Neutrophil (primary cell): Measurements from ENCODE around the gene ARAF.
"Not testable (repeated sequence)": the region's sequence is repeated elsewhere in the genome, so short reads cannot be mapped to it uniquely, and the experiment has no call there.

Source experiments
- H3K27ac ChIP-seq: fragments of 200-600 bp; sonication (generic); 2 replicates; pipeline ENCODE4 v1.5.1; 2016; ENCODE audit warnings: mild to moderate bottlenecking, moderate library complexity
- H3K27me3 ChIP-seq: fragments of 200-600 bp; sonication (generic); 2 replicates; pipeline ENCODE4 v1.6.0; 2016; ENCODE audit warnings: mild to moderate bottlenecking
- H3K36me3 ChIP-seq: fragments of 200-600 bp; sonication (generic); 2 replicates; pipeline ENCODE4 v1.5.1; 2017
- H3K4me1 ChIP-seq, 2 experiments: fragments of 200-600 bp in 1 of 2; sonication (generic) in 1 of 2; 1 replicate in 1 of 2; 2 replicates in 1 of 2; pipeline versions ENCODE4 v1.5.1 to v1.6.1; 2013 to 2016; ENCODE audit warnings: low read depth in 1 of 2, low read length in 1 of 2, mild to moderate bottlenecking in 1 of 2, moderate library complexity in 1 of 2; ENCODE audit not compliant: control insufficient read depth in 1 of 2, insufficient read depth in 1 of 2
- H3K4me3 ChIP-seq, 2 experiments: fragments of 200-600 bp in 1 of 2; sonication (generic) in 1 of 2; 1 replicate in 1 of 2; 2 replicates in 1 of 2; pipeline ENCODE4 v1.5.1; 2013 to 2016; ENCODE audit warnings: low read depth in 1 of 2, low read length in 1 of 2, mild to moderate bottlenecking in 1 of 2, moderate library complexity in 1 of 2
- H3K9me3 ChIP-seq: fragments of 200-600 bp; sonication (generic); 2 replicates; pipeline ENCODE4 v1.5.1; 2016
- CTCF ChIP-seq: fragments of 200-600 bp; sonication (generic); IDR thresholded peaks from 2 replicates; pipeline ENCODE4 v1.5.1; 2016; ENCODE audit warnings: antibody characterized with exemption

Gene ARAF

GRCh38 chrX:47560934-47561658 lies at the start of gene ARAF:
Gene ARAF (plus strand): TSS chrX:47561205. CDS start chrX:47562968, 1,763 bp downstream.
- no peak for TF ChIP-seq CTCF
- no peaks in the 10 kb centered on the region for H3K27me3 ChIP-seq
- peaks cover 17 to 20% of the 10 kb centered on the region in 2 experiments for H3K4me1 ChIP-seq
- no peaks in the 10 kb centered on the region for H3K9me3 ChIP-seq
- peaks cover 29% of the 10 kb centered on the region for H3K36me3 ChIP-seq
- peak within 1 kb of the TSS; percentile 98 for H3K27ac ChIP-seq
- peak within 1 kb of the TSS; percentile 71 to 81 for H3K4me3 ChIP-seq

GRCh38 chrX:47512383-47512782 lies 48.6 kb upstream of the ARAF start:
- not testable (repeated sequence) for H3K4me3 ChIP-seq, H3K27ac ChIP-seq, H3K36me3 ChIP-seq, H3K9me3 ChIP-seq, H3K4me1 ChIP-seq, H3K27me3 ChIP-seq

- not testable (repeated sequence) for H3K27ac ChIP-seq
Measured at GRCh38 chrX:47513034-47513965, 47.7 kb upstream of the ARAF start.

GRCh38 chrX:47514533-47515235 lies 46.3 kb upstream of the ARAF start:
- no peak overlapping the region for H3K27ac ChIP-seq
- H3K4me1 ChIP-seq = peaks cover 3 to 6% of the 10 kb centered on the region in 2 experiments
- no peak for TF ChIP-seq CTCF

More at GRCh38 chrX:47513034-47513965, 47.7 kb upstream of the ARAF start:
- H3K27me3 ChIP-seq, H3K9me3 ChIP-seq, H3K36me3 ChIP-seq, H3K4me1 ChIP-seq: not testable (repeated sequence)
- H3K4me3 ChIP-seq = peak overlapping the region in 1 of 2 experiments; percentile 18

GRCh38 chrX:47515941-47516665 lies 44.9 kb upstream of the ARAF start:
- H3K27ac ChIP-seq = no peak overlapping the region
- no peaks in the 10 kb centered on the region for H3K9me3 ChIP-seq
- H3K4me1 ChIP-seq = peaks cover 3 to 6% of the 10 kb centered on the region in 2 experiments
- H3K36me3 ChIP-seq = no peaks in the 10 kb centered on the region
- peaks cover 4% of the 10 kb centered on the region for H3K27me3 ChIP-seq
- H3K4me3 ChIP-seq = no peak overlapping the region
- TF ChIP-seq CTCF = no peak

More at GRCh38 chrX:47514533-47515235, 46.3 kb upstream of the ARAF start:
- H3K9me3 ChIP-seq = no peaks in the 10 kb centered on the region
- no peaks in the 10 kb centered on the region for H3K36me3 ChIP-seq
- peaks cover 4% of the 10 kb centered on the region for H3K27me3 ChIP-seq
- H3K4me3 ChIP-seq = no peak overlapping the region

GRCh38 chrX:47518144-47518543 lies 42.9 kb upstream of the ARAF start:
- Histone ChIP-seq H3K4me1 (peaks cover 6 to 7% of the 10 kb centered on the region in 2 experiments), H3K36me3 (no peaks in the 10 kb centered on the region), H3K27me3 (peaks cover 4% of the 10 kb centered on the region), H3K9me3 (no peaks in the 10 kb centered on the region), H3K27ac (no peak overlapping the region), H3K4me3 (no peak overlapping the region)
- no peak for TF ChIP-seq CTCF
